K562 (cell line): Measurements from ENCODE around the gene RIN3. TPM values are rescaled to one million over a fixed set of nuclear protein-coding genes. Genes with fewer than 3 reads are reported as not detected.
A peak's percentile ranks its signal among the peaks of the same experiment; 100 is the strongest.

ENCODE experiments used
- ATAC-seq: fragments of 200-7000 bp; cut with Tn5 transposase; 3 replicates; pipeline ENCODE4 v1.9.1; 2020; ENCODE audit warnings: moderate library complexity
- BruUV-seq: library from RNA; stranded (reverse); fragments of 400-500 nt; replicated peaks from 2 replicates; lab custom pipeline; 2021; lab: Mats Ljungman, UMichigan
- CTCF ChIA-PET: fragments of 300-600 bp; formaldehyde crosslinking; extraction: SDS; loops from one replicate; lab custom pipeline; 2021; ENCODE audit warnings: low intra/inter-chr PET ratio; lab: Yijun Ruan, JAX
- POLR2A ChIA-PET: fragments of 300-600, 350-650 bp; sonication (Branson Sonifier 250); formaldehyde crosslinking; extraction: SDS; loops from one replicate; lab custom pipeline; 2021; ENCODE audit warnings: antibody characterized with exemption, inconsistent platforms; lab: Yijun Ruan, JAX
- DNase-seq, 4 experiments: peaks; one replicate each; pipeline versions ENCODE4 v3.0.0 to v3.0.0-alpha.2; 2011 to 2018; ENCODE audit warnings: low spot score in 3 of 4, mixed read lengths in 3 of 4; ENCODE audit errors: extremely low read depth in 1 of 4
- FAIRE-seq: peaks from 2 replicates; lab custom pipeline; 2011; peaks lifted over from hg19 to GRCh38; lab: Jason Lieb, UNC
- H2AFZ ChIP-seq: 2 replicates; pipeline ENCODE4 v1.6.0; 2011; ENCODE audit warnings: low read depth, low read length, control low read depth, inconsistent platforms
- H3K27ac ChIP-seq: fragments of 200-600 bp; 3 replicates; pipeline ENCODE4 v1.8.0; 2011; ENCODE audit warnings: low read depth, mild to moderate bottlenecking, control low read depth, inconsistent platforms, low read length, moderate library complexity, mixed read lengths; ENCODE audit errors: extremely low read depth
- H3K27me3 ChIP-seq, 2 experiments: fragments of 300-600 bp in 1 of 2; 2 replicates in 1 of 2; 3 replicates in 1 of 2; pipeline versions ENCODE4 v1.6.0 to v1.8.0; 2011; ENCODE audit warnings: inconsistent platforms in 2 of 2, low read length in 2 of 2, mild to moderate bottlenecking in 1 of 2, mixed read lengths in 1 of 2, moderate library complexity in 1 of 2; ENCODE audit not compliant: control insufficient read depth in 2 of 2, insufficient read depth in 2 of 2
- H3K36me3 ChIP-seq: fragments of 300-600 bp; 3 replicates; pipeline ENCODE4 v1.8.0; 2011; ENCODE audit warnings: mild to moderate bottlenecking, low read length, inconsistent platforms; ENCODE audit not compliant: control insufficient read depth, insufficient read depth
- H3K4me1 ChIP-seq, 2 experiments: fragments of 200-600 bp in 1 of 2; replicated peaks in 1 of 2; 2 replicates in 1 of 2; 3 replicates in 1 of 2; pipeline versions ENCODE4 v1.5.1 to v1.8.0; 2011; ENCODE audit warnings: inconsistent platforms in 2 of 2, low read length in 2 of 2, mild to moderate bottlenecking in 1 of 2, mixed read lengths in 1 of 2, moderate library complexity in 1 of 2; ENCODE audit not compliant: control insufficient read depth in 2 of 2, insufficient read depth in 2 of 2
- H3K4me2 ChIP-seq: 2 replicates; pipeline ENCODE4 v1.6.1; 2011; ENCODE audit warnings: low read length, control low read depth, inconsistent platforms, mixed read lengths; ENCODE audit not compliant: insufficient read depth
- H3K4me3 ChIP-seq: fragments of 200-600 bp; sonication (generic), shearing (Covaris generic); 2 replicates; pipeline ENCODE4 v1.5.1; 2016; ENCODE audit warnings: control low read depth, inconsistent platforms
- H3K79me2 ChIP-seq: fragments of 200-600 bp; 3 replicates; pipeline ENCODE4 v1.8.0; 2011; ENCODE audit warnings: low read length, inconsistent platforms; ENCODE audit not compliant: control insufficient read depth, insufficient read depth
- H3K9ac ChIP-seq, 2 experiments: 2 replicates each; pipeline versions ENCODE4 v1.6.0 to v1.6.1; 2011; ENCODE audit warnings: low read depth in 2 of 2, low read length in 2 of 2, control low read depth in 1 of 2, inconsistent platforms in 1 of 2, mild to moderate bottlenecking in 1 of 2, mixed read lengths in 1 of 2; ENCODE audit not compliant: insufficient read depth in 1 of 2
- H3K9me1 ChIP-seq: one replicate; pipeline ENCODE4 v1.6.0; 2011; ENCODE audit warnings: inconsistent platforms, mild to moderate bottlenecking, low read length, moderate library complexity; ENCODE audit not compliant: control insufficient read depth, insufficient read depth
- H3K9me3 ChIP-seq: replicated peaks from 2 replicates; pipeline ENCODE4 v1.5.1; 2011; ENCODE audit warnings: low read depth, low read length, inconsistent platforms; ENCODE audit not compliant: control insufficient read depth, insufficient read depth
- H4K20me1 ChIP-seq: replicated peaks from 2 replicates; pipeline ENCODE4 v1.6.1; 2011; ENCODE audit warnings: low read length, inconsistent platforms, mixed read lengths; ENCODE audit not compliant: control insufficient read depth, insufficient read depth
- ZBTB17 ChIP-seq: fragments of 450-650 bp; formaldehyde crosslinking; IDR thresholded peaks from 2 replicates; pipeline ENCODE4 v1.4.0; 2020; ENCODE audit warnings: mild to moderate bottlenecking
- WGBS: fragments of 100-300 bp; shearing (Covaris generic); methylation state at CpG from one replicate; pipeline ENCODE4 v1.1.6; 2016; ENCODE audit warnings: low coverage, mixed read lengths; ENCODE audit not compliant: insufficient coverage; ENCODE audit errors: missing lambda C conversion rate; 5-methylcytosine and 5-hydroxymethylcytosine counted together
- in situ Hi-C: fragments of 300-500 bp; cut with MboI; formaldehyde crosslinking; loops from 4 replicates; pipeline ENCODE4 v1.15.0; 2018; ENCODE audit warnings: inconsistent platforms, mixed read lengths
- intact Hi-C: fragments of 100-400 bp; cut with micrococcal nuclease; formaldehyde crosslinking; loops from 2 replicates; pipeline ENCODE4 v1.14.2; 2022
- polyA plus RNA-seq, 8 experiments: library from polyadenylated mRNA; depleted of rRNA in 4 of 8; stranded (reverse) in 5 of 8; unstranded in 3 of 8; fragments of >200 nt; fragmentation: Nextera tagmentation in 2 of 8; fragmentation: Illumina TruSeq in 1 of 8; extraction: Ambion mirVana in 2 of 8; extraction: Trizol in 1 of 8; gene quantifications; 2 replicates each; pipeline versions ENCODE4 v1.2.1 to v1.2.3, GENCODE V29; 2011 to 2014; ENCODE audit warnings: inconsistent platforms in 1 of 8, missing spikeins in 1 of 8
- total RNA-seq, 7 experiments: library from RNA; depleted of rRNA in 6 of 7; stranded (reverse); fragments of >200 nt in 6 of 7; fragmentation: Illumina TruSeq in 2 of 7; extraction: Trizol in 2 of 7; gene quantifications; 2 replicates each; pipeline versions ENCODE4 v1.2.1 to v1.2.3, GENCODE V29; 2011 to 2021; ENCODE audit warnings: low replicate concordance in 1 of 7
- TF ChIP-seq, protein P1 (sequence below), 3 experiments: IDR thresholded peaks in 2 of 3; conservative IDR thresholded peaks in 1 of 3; 2 replicates each; pipeline ENCODE4 v1.5.1; 2011 to 2012; ENCODE audit warnings: low read length in 3 of 3, mild to moderate bottlenecking in 3 of 3, control low read depth in 2 of 3, improper control_type of control experiment in 1 of 3, inconsistent platforms in 1 of 3, low read depth in 1 of 3, mixed read lengths in 1 of 3, moderate library complexity in 1 of 3; ENCODE audit not compliant: insufficient read depth in 2 of 3

Gene RIN3
- total and polyA plus RNA-seq, 9 of the 15 experiments (the other 6 are each of a cell fraction or from before 2014, with no cell fraction given) = 0.01 to 0.49 (median 0.08) TPM; not detected in 5

DNA sequence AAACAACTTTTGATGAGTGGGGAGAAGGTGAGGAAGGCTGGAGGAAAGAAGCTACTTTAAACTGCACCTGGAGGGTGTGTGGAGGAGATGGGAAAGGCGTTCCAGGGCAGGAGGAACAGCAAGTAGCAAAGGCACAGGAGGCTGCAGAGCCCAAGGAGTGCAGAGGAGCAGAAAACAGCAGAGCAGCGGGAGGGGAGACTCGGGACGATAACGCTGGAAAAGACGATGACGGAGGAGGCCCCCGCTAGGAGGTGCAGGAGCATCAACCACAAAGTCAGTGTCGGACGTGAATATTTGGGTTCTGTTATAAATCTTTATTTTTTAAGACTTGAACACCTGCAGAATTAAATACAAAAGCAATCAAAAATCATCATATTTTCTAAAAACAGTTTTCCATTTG, 189.9 kb downstream of the RIN3 start:
- no TSS peak for BruUV-seq
- Histone ChIP-seq H4K20me1 (no peaks in the 10 kb centered on the region), H3K9me3 (no peaks in the 10 kb centered on the region), H3K79me2 (no peaks in the 10 kb centered on the region), H3K4me3 (no peak overlapping the region), H3K27me3 (peaks cover 5 to 47% of the 10 kb centered on the region in 2 experiments; a peak in 3 of 5 replicates)
- CTCF ChIA-PET = no interaction called here
- in situ Hi-C loops = no loop called here
- no peak for DNase-seq
- TF ChIP-seq ZBTB17 (CRISPR knock-in tag) = no peak
- TF ChIP-seq, protein P1, sequence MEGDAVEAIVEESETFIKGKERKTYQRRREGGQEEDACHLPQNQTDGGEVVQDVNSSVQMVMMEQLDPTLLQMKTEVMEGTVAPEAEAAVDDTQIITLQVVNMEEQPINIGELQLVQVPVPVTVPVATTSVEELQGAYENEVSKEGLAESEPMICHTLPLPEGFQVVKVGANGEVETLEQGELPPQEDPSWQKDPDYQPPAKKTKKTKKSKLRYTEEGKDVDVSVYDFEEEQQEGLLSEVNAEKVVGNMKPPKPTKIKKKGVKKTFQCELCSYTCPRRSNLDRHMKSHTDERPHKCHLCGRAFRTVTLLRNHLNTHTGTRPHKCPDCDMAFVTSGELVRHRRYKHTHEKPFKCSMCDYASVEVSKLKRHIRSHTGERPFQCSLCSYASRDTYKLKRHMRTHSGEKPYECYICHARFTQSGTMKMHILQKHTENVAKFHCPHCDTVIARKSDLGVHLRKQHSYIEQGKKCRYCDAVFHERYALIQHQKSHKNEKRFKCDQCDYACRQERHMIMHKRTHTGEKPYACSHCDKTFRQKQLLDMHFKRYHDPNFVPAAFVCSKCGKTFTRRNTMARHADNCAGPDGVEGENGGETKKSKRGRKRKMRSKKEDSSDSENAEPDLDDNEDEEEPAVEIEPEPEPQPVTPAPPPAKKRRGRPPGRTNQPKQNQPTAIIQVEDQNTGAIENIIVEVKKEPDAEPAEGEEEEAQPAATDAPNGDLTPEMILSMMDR (IDR thresholded peaks at IDR 0.05 in 2 of 3, conservative IDR thresholded peaks at IDR 0.05 in 1 of 3; ENCODE audit: insufficient read depth in 2 of 3, low read depth in 1 of 3, low read length in 3 of 3) = peak; percentile 2 to 12 (median 11); a peak in 1 of 6 replicates
- TF ChIP-seq, all 486 proteins: peak for 1
- Histone ChIP-seq H3K4me1 (no peaks in the 10 kb centered on the region), H3K36me3 (no peaks in the 10 kb centered on the region), H3K9ac (no peak overlapping the region), H3K27ac (no peak overlapping the region), H2AFZ (no peak overlapping the region), H3K4me2 (no peak overlapping the region), H3K9me1 (no peaks in the 10 kb centered on the region)
- POLR2A ChIA-PET = interaction anchor here (0.8 kb wide), 1 partner anchor 80 kb away, joined by 3 read pairs; no protein-coding TSS in a partner anchor
- FAIRE-seq = no peak
- 3% methylated on average over 10 of the region's 10 CpGs for WGBS
- 0 out of 3 replicates have a peak, but pooled peaks have one; percentile 26 for ATAC-seq
- intact Hi-C loops = no loop called here
